GM18870 (cell line): ENCODE results near the gene IMMT.
"Not testable (repeated sequence)": the region's sequence is repeated elsewhere in the genome, so short reads cannot be mapped to it uniquely, and the experiment has no call there.

Experiments used
- ATAC-seq: cut with Tn5 transposase; IDR thresholded peaks from one replicate; pipeline ENCODE4 v1.9.1; 2021; ENCODE audit warnings: moderate library complexity; ENCODE audit not compliant: unreplicated experiment

IMMT gene

DNA sequence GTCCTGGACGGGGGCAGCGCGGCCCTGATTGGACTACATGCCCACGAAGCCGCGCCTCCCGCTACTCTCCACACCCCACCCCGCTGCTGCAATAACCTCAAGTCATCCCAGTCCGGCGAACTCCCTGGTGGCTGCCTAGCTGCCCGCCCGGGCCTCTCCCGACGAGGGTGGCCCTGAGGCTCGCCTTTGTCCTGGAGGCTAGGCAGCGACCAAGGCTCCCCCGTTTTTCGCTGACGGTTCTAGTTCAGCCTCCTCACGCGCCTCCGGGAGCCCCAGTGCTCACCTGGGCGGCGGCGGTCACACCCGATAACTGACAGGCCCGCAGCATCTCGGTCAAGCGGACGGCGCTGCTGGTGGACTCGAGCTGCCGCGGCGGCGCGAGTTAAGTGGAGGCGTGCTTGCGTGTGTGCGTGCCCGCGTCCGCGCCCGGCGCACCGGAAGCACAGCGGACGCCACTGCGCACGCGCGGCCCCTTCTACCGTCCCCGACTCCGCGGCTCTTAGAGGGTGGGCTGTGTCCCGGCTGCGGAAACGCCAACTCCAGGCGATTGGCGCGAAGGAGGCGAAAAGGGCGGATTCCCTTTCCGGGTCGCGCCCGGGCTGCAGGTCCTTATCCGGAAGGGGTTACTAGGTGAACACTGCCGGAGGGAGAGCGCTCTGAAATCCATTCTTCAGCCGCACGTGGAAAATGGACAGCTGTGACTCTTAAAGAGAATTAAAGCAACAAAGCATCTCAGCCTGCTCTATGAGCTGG is at the start of gene IMMT:
TSS of gene IMMT (minus strand) at position 408 of the 753 bp plus-strand sequence. CDS start at position 328, 80 bp downstream.
- ATAC-seq = peak; percentile 73

DNA sequence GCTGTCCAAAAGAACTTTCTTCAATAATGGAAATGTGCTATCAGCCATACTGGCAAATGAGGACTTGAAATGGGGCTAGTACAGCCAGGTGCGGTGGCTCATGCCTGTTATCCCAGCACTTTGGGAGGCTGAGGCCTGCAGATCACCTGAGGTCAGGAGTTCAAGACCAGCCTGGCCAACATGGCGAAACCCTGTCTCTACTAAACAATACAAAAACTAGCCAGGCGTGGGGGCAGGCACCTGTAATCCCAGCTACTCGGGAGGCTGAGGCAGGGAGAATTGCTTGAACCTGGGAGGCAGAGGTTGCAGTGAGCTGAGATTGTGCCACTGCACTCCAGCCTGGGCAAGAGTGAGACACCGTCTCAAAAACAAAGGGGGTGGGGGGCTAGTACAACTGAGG is 49.5 kb upstream of the IMMT start:
- ATAC-seq = not testable (repeated sequence)

DNA sequence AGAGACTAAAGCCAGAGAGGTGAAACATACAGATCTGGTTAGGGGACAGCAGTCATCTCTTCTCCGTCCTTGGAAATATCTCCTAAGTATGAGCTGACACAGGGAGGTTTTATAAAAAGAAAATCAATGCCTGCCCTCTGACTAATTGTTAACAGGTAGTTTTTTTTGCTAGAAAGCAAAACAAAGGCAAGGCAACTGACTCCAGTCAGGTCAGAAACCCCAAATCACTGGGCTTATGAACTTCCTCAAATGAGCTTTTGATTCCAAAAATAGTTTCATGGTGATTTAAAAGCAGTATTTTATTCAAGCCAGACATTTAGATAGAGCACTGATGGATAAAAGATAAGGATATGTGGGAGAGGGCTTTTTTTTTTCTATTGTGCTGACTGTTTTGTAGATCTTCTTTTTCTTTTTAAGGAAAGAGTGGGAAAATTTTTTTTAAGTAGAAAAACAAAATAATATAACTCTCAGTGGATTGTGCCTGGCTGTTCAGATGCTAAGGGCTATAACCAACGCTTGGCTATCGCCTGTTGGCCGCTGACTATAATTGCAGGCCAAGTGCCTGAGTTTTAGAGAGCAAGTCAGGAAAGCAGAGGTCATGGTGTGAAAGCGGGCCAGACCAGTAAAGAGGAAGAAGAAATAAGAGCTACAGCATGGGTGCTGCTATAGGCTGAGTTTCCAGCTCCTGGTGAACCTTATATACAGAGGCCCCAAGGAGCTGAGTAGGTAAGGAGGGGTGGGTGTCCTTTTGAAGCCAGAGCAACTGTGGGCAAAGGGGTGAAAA is 48.9 kb upstream of the IMMT start:
- no peak for ATAC-seq

DNA sequence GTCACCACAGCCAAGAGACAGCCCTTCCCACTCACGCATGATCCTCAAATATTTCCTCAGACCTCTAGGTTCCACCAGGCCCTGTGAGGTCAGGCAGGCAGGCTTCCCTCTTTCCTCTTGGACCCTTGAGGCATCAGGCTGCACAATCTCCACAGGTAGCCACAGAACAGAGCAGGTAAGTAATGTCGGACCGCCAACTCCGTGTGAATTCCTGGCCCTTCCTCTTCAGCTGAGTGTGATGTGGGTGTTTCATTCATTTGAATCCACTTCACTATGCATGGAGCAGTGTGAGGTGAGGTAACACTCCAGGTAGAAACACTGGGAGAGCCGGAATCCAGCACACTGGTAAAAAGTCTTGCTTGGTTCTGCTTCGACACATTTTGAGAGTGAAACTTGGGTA is 48.0 kb upstream of the IMMT start:
- ATAC-seq = no peak

DNA sequence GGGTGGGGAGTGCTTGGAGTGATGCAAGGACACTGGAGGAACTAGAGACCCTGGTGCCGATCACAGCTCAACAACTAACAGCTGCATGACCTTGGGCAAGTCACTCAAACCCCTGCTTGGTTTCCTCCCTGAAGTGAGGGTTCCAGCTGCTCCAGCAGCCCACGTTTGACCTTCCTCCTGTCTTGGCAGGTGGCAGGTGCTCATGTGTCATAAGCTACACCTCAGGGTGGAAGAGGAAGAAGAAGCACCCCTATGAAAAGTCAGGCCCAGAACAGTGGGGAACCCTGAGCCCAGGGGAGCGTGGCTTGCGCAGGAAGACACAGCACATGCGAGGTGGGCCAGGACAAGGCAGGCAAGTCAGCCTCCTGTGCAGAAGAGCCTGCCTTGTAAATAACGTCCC is 46.3 kb upstream of the IMMT start:
- ATAC-seq = no peak

DNA sequence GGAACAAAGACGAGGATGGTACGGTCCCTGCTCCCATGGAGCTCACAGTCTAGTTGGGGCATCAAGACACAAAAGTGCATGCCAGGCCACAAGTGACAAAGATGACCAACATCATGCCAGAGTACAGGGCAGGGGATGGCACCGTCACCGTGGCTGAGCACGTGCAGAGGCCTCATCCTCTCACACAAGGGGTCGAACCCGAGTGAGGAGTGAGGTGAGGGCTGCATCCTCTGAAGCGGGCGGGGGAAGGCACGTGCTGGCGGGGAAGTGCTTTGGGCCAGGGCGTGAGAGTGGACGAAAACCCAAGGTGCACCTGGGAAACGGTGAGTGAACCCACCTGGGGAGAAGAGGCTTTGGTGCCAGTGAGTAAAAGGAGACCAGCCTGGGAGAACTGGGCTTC is 45.0 kb upstream of the IMMT start:
- no peak for ATAC-seq

DNA sequence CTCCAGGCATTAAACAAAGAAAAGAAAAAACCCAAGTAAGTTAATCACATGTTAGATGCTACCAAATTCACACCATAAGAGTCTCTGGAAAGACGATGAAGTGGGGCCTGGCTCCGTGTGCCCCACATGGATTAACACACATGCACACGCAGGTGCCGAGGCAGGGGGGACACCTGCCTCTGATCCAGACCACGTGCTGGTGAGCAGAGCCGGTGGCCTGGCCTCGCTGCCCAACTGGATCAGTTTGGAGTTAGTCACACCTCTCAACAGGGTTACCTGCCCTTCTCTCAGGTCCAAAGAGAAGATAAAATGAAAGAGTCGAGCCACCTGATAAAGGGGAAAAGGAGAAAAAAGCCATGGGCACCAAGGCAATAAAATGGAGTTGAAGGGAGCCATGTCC is 44.5 kb upstream of the IMMT start:
- no peak for ATAC-seq

DNA sequence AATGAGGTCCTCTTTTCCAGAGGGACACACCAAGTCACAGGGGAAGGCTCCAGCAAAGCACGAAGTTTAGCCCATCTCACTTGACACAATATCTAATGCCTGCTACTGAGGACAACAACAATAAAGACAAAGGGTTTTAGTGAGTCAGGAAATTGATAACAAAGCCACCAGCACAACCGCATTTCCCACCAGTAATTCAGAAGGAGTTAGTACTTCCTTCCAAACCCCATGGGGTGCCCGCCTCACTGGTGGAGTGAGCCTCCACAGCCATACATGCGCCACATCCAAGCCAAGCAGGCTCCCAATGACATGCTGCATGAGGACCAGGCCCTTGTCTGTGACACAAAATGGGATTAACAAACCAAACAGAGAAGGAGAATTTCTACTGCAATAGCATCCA is 44.1 kb upstream of the IMMT start:
- ATAC-seq = no peak

DNA sequence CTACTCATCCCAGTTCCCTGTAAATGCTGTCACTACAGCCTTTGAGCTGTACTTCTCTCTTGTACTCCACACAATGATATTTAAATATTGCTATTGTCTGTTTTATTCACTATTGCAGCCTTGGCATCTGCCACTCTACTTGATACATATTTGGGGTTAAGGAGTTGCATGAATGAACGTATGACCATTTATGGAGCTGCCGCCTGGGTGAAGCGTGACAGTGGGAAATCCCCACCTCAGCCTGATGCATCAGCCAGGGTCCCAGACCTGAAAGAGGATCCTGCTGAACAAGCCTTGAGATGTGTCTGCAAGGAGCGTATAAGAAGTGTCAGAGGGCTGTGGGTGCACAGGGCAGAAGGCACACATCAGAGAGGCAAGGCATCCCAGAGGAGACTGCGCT is 43.1 kb upstream of the IMMT start:
- peak; percentile 86 for ATAC-seq

DNA sequence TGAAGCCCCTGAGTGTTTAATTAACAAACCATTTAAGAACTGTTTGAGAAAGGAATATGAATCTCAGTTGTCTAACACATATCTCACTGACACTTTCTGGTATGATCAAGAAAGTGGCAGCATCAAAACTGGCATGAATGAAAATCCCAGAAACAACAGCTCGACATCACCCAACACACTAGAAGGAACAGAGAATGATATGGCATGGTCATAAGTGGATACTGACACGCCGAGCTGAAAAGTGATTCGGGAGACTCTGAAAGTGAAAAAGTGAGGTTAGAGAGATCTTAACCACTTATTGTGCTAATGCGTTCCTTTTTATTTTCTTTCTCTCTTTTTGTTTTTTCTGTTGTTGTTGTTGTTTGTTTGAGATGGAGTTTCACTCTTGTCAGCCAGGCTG is 41.9 kb upstream of the IMMT start:
- no peak for ATAC-seq

DNA sequence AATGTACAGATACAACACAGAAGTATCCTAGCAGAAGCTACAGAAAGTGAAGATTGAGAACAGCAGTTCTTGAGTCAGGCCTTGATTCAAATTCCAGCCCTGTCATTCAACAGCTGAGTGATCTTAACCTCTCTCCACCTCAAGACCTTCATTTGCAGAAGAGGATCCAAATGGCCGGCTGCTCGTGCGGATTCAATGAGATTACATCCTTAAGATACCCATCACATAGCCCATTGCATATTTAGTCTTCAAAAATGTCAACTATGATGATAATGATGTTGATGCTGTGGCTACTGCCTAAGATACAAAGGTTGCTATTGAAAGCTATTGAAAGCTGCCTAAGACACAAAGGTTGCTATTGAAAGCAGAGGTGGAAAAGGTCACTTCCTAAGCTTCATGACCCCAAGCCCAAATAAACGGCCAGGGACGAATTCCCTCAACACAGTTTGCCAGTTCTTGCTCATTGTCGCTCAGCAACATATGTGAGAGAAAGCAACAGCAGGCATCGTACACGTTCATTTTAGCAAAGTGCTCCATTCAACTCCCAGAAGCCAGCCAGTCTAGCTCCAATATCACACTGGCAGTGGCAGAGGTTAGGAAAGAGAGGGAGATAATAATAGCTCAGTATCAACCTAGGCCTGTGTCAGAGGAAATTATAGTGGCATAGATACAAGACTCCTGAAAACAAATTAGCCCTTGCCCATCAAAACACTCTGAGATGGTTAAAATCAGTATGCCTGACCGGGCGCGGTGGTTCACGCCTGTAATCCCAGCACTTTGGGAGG is 40.1 kb upstream of the IMMT start:
- no peak for ATAC-seq

DNA sequence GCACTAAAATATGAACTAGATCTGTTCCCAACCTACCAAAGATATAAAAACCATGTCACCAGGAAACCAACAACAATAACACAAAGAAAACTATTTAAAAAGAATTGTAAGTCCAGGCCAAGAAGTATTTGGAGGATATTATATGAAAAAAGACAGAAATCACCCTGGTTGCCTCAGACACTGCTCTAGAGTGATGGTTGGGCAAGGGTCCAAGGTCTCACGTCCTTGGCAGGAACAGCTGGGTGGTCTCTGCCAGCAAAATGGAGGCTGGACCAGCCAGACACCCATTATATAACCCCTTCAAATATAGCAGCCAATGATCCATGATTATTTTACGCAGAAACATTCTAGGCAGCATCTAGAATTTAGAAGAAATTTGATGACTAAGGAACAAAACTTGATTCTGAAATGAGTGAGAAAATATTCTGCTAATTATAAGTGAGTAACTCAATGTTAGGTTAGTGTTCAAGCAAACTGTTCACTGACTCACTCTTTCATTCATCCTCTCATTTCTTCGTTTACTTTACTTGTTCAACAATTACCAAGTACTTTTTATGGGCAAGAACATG is 39.4 kb upstream of the IMMT start:
- ATAC-seq = no peak

DNA sequence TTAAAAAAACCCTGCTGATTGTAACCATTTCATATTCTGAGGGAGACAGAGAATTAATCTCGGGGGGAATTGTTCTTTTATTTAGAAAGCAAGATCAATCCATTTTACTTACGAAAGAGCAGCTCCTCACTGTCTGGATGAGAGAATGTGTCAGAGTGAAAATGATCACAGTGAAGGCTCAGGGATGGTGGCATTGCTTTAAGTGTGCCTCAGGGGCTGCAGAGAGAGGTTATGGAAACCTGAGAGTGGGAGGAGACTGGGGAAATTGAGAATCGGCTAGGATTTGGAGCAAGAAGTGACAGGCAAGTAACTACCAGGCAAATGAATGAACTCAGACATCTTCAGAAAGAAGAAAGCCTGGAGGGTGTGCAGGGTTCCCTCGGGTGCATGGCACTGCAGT is 38.2 kb upstream of the IMMT start:
- ATAC-seq = no peak

DNA sequence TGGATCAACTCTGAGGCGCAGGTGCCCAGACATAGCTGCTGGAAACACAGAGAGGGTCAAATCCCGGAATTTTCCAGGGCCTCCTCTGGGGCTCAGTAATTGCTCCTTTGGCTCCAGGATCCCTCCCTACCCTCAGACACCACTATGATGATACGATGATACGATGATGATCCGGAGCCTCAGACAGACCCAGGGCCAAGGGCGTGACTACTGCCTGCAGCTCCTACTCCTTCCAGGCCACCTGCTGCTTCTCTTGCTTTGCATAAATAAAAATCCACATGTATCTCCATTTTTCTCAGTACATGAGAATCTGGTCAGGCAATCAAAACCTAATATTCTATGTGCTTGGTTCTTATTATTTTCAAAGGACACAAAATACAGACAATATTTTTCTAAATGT is 37.6 kb upstream of the IMMT start:
- no peak for ATAC-seq

DNA sequence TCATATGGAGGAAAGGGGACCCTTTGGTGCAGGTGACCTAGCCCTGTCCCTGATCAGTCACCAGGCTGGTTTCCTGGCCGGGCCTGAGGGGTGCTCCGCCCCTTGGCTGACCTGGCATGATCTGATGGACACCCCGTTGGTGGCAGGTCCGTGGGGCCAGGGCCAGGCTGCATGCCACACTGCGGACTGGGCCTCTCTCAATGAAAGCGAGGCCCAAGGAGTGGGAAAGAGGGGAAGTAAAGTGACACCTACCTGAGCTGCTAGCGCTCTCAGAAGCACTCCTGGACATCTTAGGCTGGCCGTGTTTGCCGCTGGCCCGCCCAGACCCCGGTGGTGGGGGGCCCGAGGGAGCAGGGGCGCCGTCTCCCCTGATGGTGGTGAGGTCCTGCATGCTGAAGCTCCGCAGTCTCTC is 37.1 kb upstream of the IMMT start:
- no peak for ATAC-seq

DNA sequence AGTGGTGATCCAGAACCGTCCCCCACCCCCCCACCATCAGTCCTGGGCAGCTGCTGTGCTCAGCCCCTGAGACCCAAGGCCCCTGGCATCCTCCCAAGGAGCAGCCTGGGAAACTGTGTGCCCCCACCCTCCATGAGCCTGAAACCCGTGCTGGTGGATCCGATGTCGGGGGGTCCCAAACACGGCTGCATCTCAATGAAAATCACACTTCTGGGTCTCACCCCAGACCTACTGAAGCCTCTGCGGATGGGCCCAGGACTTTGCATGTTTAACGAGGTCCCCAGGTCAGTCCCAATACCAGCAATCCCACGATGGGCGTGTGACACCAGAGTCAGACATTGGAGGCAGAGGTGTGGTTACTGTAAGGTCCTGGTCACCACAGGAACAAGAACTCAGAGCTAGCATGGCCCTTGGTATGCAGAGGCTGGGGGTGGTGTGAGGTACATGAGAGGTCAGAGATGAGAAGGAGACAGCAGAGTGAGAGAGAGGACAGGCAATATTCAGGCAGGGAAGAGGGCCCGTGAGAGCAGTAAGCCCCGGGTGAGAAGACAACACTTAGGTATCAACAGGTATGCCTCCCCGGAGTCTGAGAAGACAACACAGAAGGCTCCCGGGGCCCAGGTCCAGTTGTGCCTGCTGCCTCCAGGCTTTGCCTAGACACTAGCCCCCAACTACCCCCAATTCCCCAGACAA is 36.6 kb upstream of the IMMT start:
- ATAC-seq = no peak

DNA sequence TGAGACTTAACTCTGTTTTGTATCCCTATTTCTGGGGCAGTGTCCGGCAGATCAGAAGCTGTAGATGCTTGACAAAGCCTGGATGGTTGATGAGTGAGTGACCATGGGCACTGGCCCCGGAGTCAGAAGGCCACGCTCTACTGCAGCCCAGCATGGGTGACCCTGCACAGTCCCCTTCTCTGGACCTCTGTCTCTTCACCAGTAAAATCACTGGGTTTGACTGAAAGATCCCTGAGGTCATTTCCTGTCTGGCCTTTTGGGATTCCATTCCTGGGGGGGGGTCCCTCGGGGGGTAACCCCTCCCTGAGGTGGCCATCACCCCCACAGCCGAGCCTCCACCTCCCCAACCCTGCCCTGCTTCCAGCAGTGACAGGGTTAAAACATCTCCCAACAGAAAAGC is 35.7 kb upstream of the IMMT start:
- no peak for ATAC-seq

DNA sequence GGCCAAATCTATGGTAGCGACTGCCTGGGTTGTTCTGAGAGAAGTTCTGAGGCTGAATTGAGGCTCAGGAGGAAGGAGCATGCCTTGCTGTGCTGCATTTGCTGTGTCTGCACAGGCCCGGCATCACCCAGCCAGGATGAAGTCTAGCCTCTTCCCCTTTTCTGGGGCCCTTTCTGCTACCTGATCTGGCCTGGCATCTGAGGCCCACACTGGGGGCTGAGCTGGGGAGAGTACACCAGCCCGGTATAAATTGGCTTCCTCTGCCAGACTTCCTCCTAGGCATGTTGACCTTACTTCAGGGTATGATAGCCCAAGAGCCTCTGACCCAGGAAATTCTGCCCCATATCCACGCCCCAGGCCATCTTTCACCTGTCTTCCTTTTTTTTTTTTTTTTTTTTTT is 34.0 kb upstream of the IMMT start:
- no peak for ATAC-seq

DNA sequence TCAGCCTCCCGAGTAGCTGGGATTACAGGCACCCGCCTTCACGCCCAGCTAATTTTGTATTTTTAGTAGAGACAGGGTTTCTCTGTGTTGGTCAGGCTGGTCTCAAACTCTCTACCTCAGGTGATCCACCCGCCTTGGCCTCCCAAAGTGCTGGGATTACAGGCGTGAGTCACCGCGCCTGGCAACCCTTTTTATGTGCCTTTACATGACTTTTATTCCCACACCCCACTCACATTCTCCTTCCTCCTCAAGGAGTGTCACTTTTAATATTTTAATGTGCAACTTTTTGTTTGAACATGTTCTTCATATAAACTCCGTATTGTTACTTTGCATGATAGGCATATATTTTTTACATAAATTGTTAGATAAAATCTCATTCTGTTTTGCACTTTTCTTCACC is 33.3 kb upstream of the IMMT start:
- not testable (repeated sequence) for ATAC-seq

DNA sequence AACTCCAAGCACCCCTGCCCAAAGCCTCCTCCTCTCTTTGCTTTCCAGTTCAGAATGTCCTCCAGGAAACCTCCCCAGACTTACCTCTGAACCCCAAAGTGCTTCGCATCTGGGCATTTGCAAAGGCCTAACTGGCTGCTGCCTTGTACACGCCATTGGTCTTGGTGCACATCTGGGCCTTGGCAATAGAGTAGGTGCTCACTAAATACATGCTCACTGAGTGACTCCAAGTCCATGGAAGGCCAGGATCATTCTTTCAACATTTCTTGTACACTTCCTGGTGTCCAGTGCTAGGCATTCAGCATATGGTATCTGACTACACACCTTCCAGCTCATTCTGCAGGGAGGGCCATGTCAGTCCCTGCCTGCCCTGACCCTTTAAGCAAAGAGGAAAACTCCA is 32.4 kb upstream of the IMMT start:
- ATAC-seq = no peak
